Osteoblast (primary cell): ENCODE results near the gene BBS1. TPM values are rescaled to one million over a fixed set of nuclear protein-coding genes. Genes with fewer than 3 reads are reported as not detected.
A peak's percentile ranks its signal among the peaks of the same experiment; 100 is the strongest.

Experiments used
- DNase-seq: peaks from one replicate; pipeline ENCODE4 v3.0.0; 2011; ENCODE audit warnings: low spot score, mixed read lengths; ENCODE audit not compliant: insufficient read length; ENCODE audit errors: missing footprints
- H2AFZ ChIP-seq: 2 replicates; pipeline ENCODE4 v1.6.0; 2011; ENCODE audit warnings: mild to moderate bottlenecking, low read length
- H3K27ac ChIP-seq: 2 replicates; pipeline ENCODE4 v1.5.1; 2011; ENCODE audit warnings: mild to moderate bottlenecking, low read depth, low read length, moderate library complexity
- H3K27me3 ChIP-seq: 2 replicates; pipeline ENCODE4 v1.6.0; 2012; ENCODE audit warnings: mild to moderate bottlenecking, control low read depth, inconsistent platforms, low read length, moderate library complexity; ENCODE audit not compliant: insufficient read depth
- H3K36me3 ChIP-seq: 2 replicates; pipeline ENCODE4 v1.5.1; 2011; ENCODE audit warnings: mild to moderate bottlenecking, low read length, control low read depth, moderate library complexity; ENCODE audit not compliant: insufficient read depth
- H3K4me1 ChIP-seq: 2 replicates; pipeline ENCODE4 v1.5.1; 2011; ENCODE audit warnings: mild to moderate bottlenecking, low read length, control low read depth, moderate library complexity; ENCODE audit not compliant: insufficient read depth
- H3K4me2 ChIP-seq: 2 replicates; pipeline ENCODE4 v1.6.0; 2011; ENCODE audit warnings: mild to moderate bottlenecking, low read length; ENCODE audit not compliant: insufficient read depth
- H3K4me3 ChIP-seq: fragments of 200-600 bp; sonication (generic); 3 replicates; pipeline ENCODE4 v1.5.1; 2012; ENCODE audit warnings: mild to moderate bottlenecking, low read length, inconsistent platforms; ENCODE audit not compliant: insufficient read depth
- H3K79me2 ChIP-seq: 2 replicates; pipeline ENCODE4 v1.6.0; 2012; ENCODE audit warnings: mild to moderate bottlenecking, low read length, control low read depth, inconsistent platforms; ENCODE audit not compliant: insufficient read depth
- H3K9me3 ChIP-seq: 2 replicates; pipeline ENCODE4 v1.5.1; 2011; ENCODE audit warnings: low read depth, low read length, control low read depth
- H4K20me1 ChIP-seq: 2 replicates; pipeline ENCODE4 v1.6.0; 2012; ENCODE audit warnings: mild to moderate bottlenecking, low read length, control low read depth; ENCODE audit not compliant: insufficient read depth
- total RNA-seq: library from RNA; depleted of rRNA; stranded (reverse); fragments of >200 nt; gene quantifications from 2 replicates; pipeline ENCODE4 v1.2.3, GENCODE V29; 2012
- TF ChIP-seq, protein P1 (sequence below): IDR thresholded peaks from 2 replicates; pipeline ENCODE4 v1.5.1; 2011; ENCODE audit warnings: mild to moderate bottlenecking, low read depth, low read length, moderate library complexity; ENCODE audit errors: extremely low read depth

Gene BBS1
- total RNA-seq, 1 donor = 43.8 TPM

DNA sequence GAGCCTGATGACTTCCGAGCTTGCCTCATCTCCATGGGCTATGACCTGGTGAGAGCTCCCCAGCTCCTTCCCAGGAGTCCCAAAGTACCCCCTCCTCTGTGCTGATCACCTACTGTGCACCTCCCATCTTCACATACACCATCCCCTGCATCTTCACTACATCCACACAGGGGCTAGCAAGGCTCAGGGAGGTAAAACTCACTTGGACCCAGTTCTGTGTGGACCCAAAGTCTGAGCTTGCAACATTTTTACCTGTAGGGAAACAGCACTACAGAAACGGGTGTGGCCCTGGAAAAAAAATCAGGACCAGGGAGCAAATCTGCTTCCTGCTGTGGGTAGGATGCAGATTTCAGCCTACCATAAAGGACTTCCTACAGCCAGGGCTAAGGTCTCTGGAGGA is 51.8 kb downstream of the BBS1 start:
- Histone ChIP-seq H3K9me3 (no peaks in the 10 kb centered on the region), H3K4me1 (no peaks in the 10 kb centered on the region), H4K20me1 (no peaks in the 10 kb centered on the region), H2AFZ (no peak overlapping the region), H3K4me2 (no peak overlapping the region), H3K27me3 (peaks cover 28% of the 10 kb centered on the region), H3K27ac (no peak overlapping the region), H3K36me3 (no peaks in the 10 kb centered on the region), H3K79me2 (no peaks in the 10 kb centered on the region), H3K4me3 (no peak overlapping the region)
- TF ChIP-seq, protein P1, sequence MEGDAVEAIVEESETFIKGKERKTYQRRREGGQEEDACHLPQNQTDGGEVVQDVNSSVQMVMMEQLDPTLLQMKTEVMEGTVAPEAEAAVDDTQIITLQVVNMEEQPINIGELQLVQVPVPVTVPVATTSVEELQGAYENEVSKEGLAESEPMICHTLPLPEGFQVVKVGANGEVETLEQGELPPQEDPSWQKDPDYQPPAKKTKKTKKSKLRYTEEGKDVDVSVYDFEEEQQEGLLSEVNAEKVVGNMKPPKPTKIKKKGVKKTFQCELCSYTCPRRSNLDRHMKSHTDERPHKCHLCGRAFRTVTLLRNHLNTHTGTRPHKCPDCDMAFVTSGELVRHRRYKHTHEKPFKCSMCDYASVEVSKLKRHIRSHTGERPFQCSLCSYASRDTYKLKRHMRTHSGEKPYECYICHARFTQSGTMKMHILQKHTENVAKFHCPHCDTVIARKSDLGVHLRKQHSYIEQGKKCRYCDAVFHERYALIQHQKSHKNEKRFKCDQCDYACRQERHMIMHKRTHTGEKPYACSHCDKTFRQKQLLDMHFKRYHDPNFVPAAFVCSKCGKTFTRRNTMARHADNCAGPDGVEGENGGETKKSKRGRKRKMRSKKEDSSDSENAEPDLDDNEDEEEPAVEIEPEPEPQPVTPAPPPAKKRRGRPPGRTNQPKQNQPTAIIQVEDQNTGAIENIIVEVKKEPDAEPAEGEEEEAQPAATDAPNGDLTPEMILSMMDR = no peak
- DNase-seq = peak; percentile 69

GRCh38 chr11:66562907-66563583 is 52.6 kb downstream of the BBS1 start:
- peaks cover 20% of the 10 kb centered on the region for H3K27me3 ChIP-seq
- no peaks in the 10 kb centered on the region for H4K20me1 ChIP-seq
- H2AFZ ChIP-seq = no peak overlapping the region

DNA sequence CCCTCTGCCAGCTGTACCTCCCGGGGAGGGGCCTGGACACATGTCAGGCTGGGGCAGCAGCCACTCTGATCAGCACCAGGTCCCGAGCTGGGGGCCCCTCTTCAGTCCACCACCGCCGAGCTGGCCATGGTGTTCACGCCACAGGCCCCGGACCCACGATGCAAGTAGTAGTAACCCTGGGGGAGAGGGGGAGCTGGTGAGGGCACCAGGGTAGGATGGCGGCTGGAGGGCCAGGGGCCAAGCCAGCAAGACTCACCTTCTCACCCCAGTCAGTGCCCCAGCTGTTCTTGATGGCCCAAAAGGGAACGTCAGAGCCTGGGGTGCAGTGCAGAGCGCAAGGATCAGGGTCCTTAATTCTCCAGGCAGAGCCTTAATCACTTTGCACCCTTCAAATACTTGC is 53.4 kb downstream of the BBS1 start:
- Histone ChIP-seq H3K79me2 (no peaks in the 10 kb centered on the region), H3K27me3 (peaks cover 12% of the 10 kb centered on the region), H2AFZ (no peak overlapping the region), H3K27ac (no peak overlapping the region), H3K36me3 (no peaks in the 10 kb centered on the region), H3K4me2 (no peak overlapping the region), H3K9me3 (no peaks in the 10 kb centered on the region), H3K4me3 (no peak overlapping the region), H3K4me1 (peaks cover 4% of the 10 kb centered on the region), H4K20me1 (no peaks in the 10 kb centered on the region)
- peak; percentile 52 for DNase-seq
- TF ChIP-seq, protein P1 = no peak

More at GRCh38 chr11:66562907-66563583, 52.6 kb downstream of the BBS1 start:
- Histone ChIP-seq H3K27ac (no peak overlapping the region), H3K36me3 (no peaks in the 10 kb centered on the region), H3K79me2 (no peaks in the 10 kb centered on the region), H3K9me3 (no peaks in the 10 kb centered on the region), H3K4me1 (no peaks in the 10 kb centered on the region), H3K4me3 (no peak overlapping the region), H3K4me2 (no peak overlapping the region)
- peak; percentile 81 for DNase-seq
- TF ChIP-seq, protein P1 = no peak

GRCh38 chr11:66564538-66564937 is 54.1 kb downstream of the BBS1 start:
- Histone ChIP-seq H3K9me3 (no peaks in the 10 kb centered on the region), H3K27me3 (peaks cover 10% of the 10 kb centered on the region), H4K20me1 (no peaks in the 10 kb centered on the region), H3K27ac (no peak overlapping the region), H2AFZ (no peak overlapping the region), H3K36me3 (no peaks in the 10 kb centered on the region), H3K4me3 (no peak overlapping the region), H3K4me1 (peaks cover 5% of the 10 kb centered on the region), H3K4me2 (no peak overlapping the region), H3K79me2 (no peaks in the 10 kb centered on the region)
- peak; percentile 51 for DNase-seq
- TF ChIP-seq, protein P1 = no peak
